A549 (cell line): ENCODE data around the gene MVB12B. TPM values are rescaled to one million over a fixed set of nuclear protein-coding genes. Genes with fewer than 3 reads are reported as not detected.

Source experiments
- ATAC-seq, 2 experiments: fragments of 200-7000 bp in 1 of 2; fragments of >200 bp in 1 of 2; cut with Nextera tagmentation in 1 of 2; cut with Tn5 transposase in 1 of 2; 3 replicates each; pipeline versions ENCODE4 v1.8.0 to v1.9.1; 2018 to 2020; ENCODE audit warnings: mild to moderate bottlenecking in 1 of 2, moderate library complexity in 1 of 2
- CTCF ChIA-PET: fragments of 300-600 bp; sonication (Branson Sonifier 250); formaldehyde crosslinking; extraction: SDS; loops from one replicate; lab custom pipeline; 2021; ENCODE audit warnings: antibody characterized with exemption, inconsistent platforms; lab: Yijun Ruan, JAX
- POLR2A ChIA-PET: fragments of 350-600 bp; formaldehyde crosslinking; extraction: SDS; loops from one replicate; lab custom pipeline; 2021; ENCODE audit warnings: antibody characterized with exemption, inconsistent platforms; lab: Yijun Ruan, JAX
- DNase-seq, 2 experiments: peaks; one replicate each; pipeline versions ENCODE4 v3.0.0 to v3.0.0-alpha.2; 2011 to 2016; ENCODE audit warnings: low read depth in 1 of 2, low spot score in 1 of 2
- FAIRE-seq: peaks from 2 replicates; lab custom pipeline; 2011; peaks lifted over from hg19 to GRCh38; lab: Jason Lieb, UNC
- H3K27ac ChIP-seq, 2 experiments: fragments of >200 bp; sonication (Bioruptor Twin); formaldehyde crosslinking; 3 replicates each; pipeline ENCODE4 v1.5.1; 2016 to 2017
- H3K4me1 ChIP-seq: fragments of >200 bp; sonication (Bioruptor Twin); formaldehyde crosslinking; 3 replicates; pipeline ENCODE4 v1.6.1; 2016
- H3K4me2 ChIP-seq: fragments of >200 bp; sonication (Bioruptor Twin); formaldehyde crosslinking; 3 replicates; pipeline ENCODE4 v1.6.1; 2016
- H3K4me3 ChIP-seq: fragments of >200 bp; sonication (Bioruptor Twin); formaldehyde crosslinking; 3 replicates; pipeline ENCODE4 v1.5.1; 2016
- H3K9me3 ChIP-seq: fragments of >200 bp; sonication (Bioruptor Twin); formaldehyde crosslinking; 3 replicates; pipeline ENCODE4 v1.6.1; 2016
- BHLHE40 ChIP-seq: IDR thresholded peaks from 2 replicates; pipeline ENCODE4 v1.6.1; 2012; ENCODE audit warnings: low read depth, low read length, inconsistent platforms
- CHD2 ChIP-seq: fragments of 150-350 bp; IDR thresholded peaks from 2 replicates; pipeline ENCODE4 v1.6.1; 2014; ENCODE audit warnings: low read length; ENCODE audit not compliant: partially characterized antibody
- CHD4 ChIP-seq: fragments of 200-600 bp; sonication (generic); IDR thresholded peaks from 2 replicates; pipeline ENCODE4 v1.6.1; 2016; ENCODE audit warnings: antibody characterized with exemption, mild to moderate bottlenecking, borderline replicate concordance
- EHMT2 ChIP-seq: fragments of 200-600 bp; sonication (generic); IDR thresholded peaks from 2 replicates; pipeline ENCODE4 v1.6.1; 2016; ENCODE audit warnings: antibody characterized with exemption, low read depth, mild to moderate bottlenecking, moderate library complexity
- ESRRA ChIP-seq: fragments of 150-350 bp; IDR thresholded peaks from 2 replicates; pipeline ENCODE4 v1.6.1; 2014; ENCODE audit warnings: mild to moderate bottlenecking, low read length, borderline replicate concordance
- FOXS1 ChIP-seq: fragments of 250-450 bp; sonication (Bioruptor Pico); IDR thresholded peaks from 2 replicates; pipeline ENCODE4 v1.5.0; 2020; ENCODE audit warnings: mild to moderate bottlenecking, moderate library complexity
- HOXA7 ChIP-seq: fragments of 250-450 bp; sonication (Bioruptor Pico); IDR thresholded peaks from 2 replicates; pipeline ENCODE4 v1.5.0; 2020; ENCODE audit warnings: mild to moderate bottlenecking, moderate library complexity
- HOXB5 ChIP-seq: fragments of 250-450 bp; sonication (Bioruptor Pico); IDR thresholded peaks from 2 replicates; pipeline ENCODE4 v1.5.0; 2020; ENCODE audit warnings: mild to moderate bottlenecking, moderate library complexity
- KDM1A ChIP-seq: fragments of 200-600 bp; sonication (generic); IDR thresholded peaks from 2 replicates; pipeline ENCODE4 v1.6.1; 2016; ENCODE audit warnings: low read depth, mild to moderate bottlenecking
- KDM5A ChIP-seq: fragments of 200-600 bp; sonication (generic); IDR thresholded peaks from 2 replicates; pipeline ENCODE4 v1.6.1; 2016; ENCODE audit warnings: antibody characterized with exemption, mild to moderate bottlenecking
- MYC ChIP-seq: IDR thresholded peaks from 2 replicates; pipeline ENCODE4 v1.6.1; 2012; ENCODE audit warnings: mild to moderate bottlenecking, inconsistent platforms, low read length, improper control_type of control experiment, borderline replicate concordance
- NPAS2 ChIP-seq: fragments of 250-450 bp; sonication (Bioruptor Pico); IDR thresholded peaks from 2 replicates; pipeline ENCODE4 v1.8.0; 2022; ENCODE audit warnings: mild to moderate bottlenecking, moderate library complexity, borderline replicate concordance
- RFX5 ChIP-seq: fragments of 450-650 bp; IDR thresholded peaks from 2 replicates; pipeline ENCODE4 v1.7.1; 2014; ENCODE audit warnings: antibody characterized with exemption, mild to moderate bottlenecking, moderate library complexity
- RNF2 ChIP-seq: fragments of 200-600 bp; sonication (generic); IDR thresholded peaks from 2 replicates; pipeline ENCODE4 v1.6.1; 2016; ENCODE audit warnings: low read depth, mild to moderate bottlenecking, antibody characterized with exemption, moderate library complexity, borderline replicate concordance
- SMC3 ChIP-seq: fragments of >200 bp; sonication (Bioruptor Twin); formaldehyde crosslinking; IDR thresholded peaks from 3 replicates; pipeline ENCODE4 v1.6.1; 2018; ENCODE audit warnings: inconsistent platforms
- SREBF2 ChIP-seq: fragments of 450-650 bp; IDR thresholded peaks from 2 replicates; pipeline ENCODE4 v1.6.1; 2014; ENCODE audit warnings: mild to moderate bottlenecking, moderate library complexity
- TFCP2L1 ChIP-seq: fragments of 250-450 bp; sonication (Bioruptor Pico); IDR thresholded peaks from 2 replicates; pipeline ENCODE4 v1.5.0; 2021; ENCODE audit warnings: mild to moderate bottlenecking
- TP53 ChIP-seq: fragments of 250-450 bp; sonication (Bioruptor Pico); IDR thresholded peaks from 2 replicates; pipeline ENCODE4 v1.5.0; 2021; ENCODE audit warnings: mild to moderate bottlenecking, moderate library complexity
- ZFP36 ChIP-seq: fragments of 450-650 bp; IDR thresholded peaks from 2 replicates; pipeline ENCODE4 v1.6.1; 2014; ENCODE audit warnings: borderline replicate concordance; ENCODE audit not compliant: partially characterized antibody
- ZSCAN20 ChIP-seq: fragments of 250-450 bp; sonication (Bioruptor Pico); IDR thresholded peaks from 2 replicates; pipeline ENCODE4 v1.8.0; 2022; ENCODE audit warnings: mild to moderate bottlenecking, moderate library complexity
- WGBS: methylation state at CpG from one replicate; pipeline ENCODE4 v1.1.6; 2017; ENCODE audit errors: missing lambda C conversion rate; 5-methylcytosine and 5-hydroxymethylcytosine counted together
- polyA plus RNA-seq, 4 experiments: library from polyadenylated mRNA; depleted of rRNA in 3 of 4; stranded (reverse); fragments of >200 nt; fragmentation: RNase III in 1 of 4; extraction: RNeasy Plus Mini Kit Qiagen cat#74134 plus additional on column Dnase treatment in 1 of 4; gene quantifications; 2 replicates in 3 of 4; 3 replicates in 1 of 4; pipeline ENCODE4 v1.2.3, GENCODE V29; 2011 to 2017
- TF ChIP-seq, protein P1 (sequence below): fragments of >200 bp; sonication (Bioruptor Twin); formaldehyde crosslinking; IDR thresholded peaks from 2 replicates; pipeline ENCODE4 v1.6.1; 2016
- TF ChIP-seq, protein P2 (sequence below): fragments of 200-600 bp; sonication (generic); IDR thresholded peaks from 2 replicates; pipeline ENCODE4 v1.6.1; 2016; ENCODE audit warnings: antibody characterized with exemption, mild to moderate bottlenecking, moderate library complexity
- TF ChIP-seq, protein P3 (sequence below): fragments of 150-350 bp; IDR thresholded peaks from 2 replicates; pipeline ENCODE4 v1.6.1; 2014; ENCODE audit warnings: low read depth, mild to moderate bottlenecking, low read length

The MVB12B gene
- polyA plus RNA-seq, 2 of the 4 experiments (the other 2 are of a cell fraction) = 4.6 to 5.9 TPM

- H3K4me2 ChIP-seq = no peak overlapping the region
- 82% methylated on average over 6 of the region's 6 CpGs for WGBS
- H3K4me1 ChIP-seq = peaks cover 31% of the 10 kb centered on the region
- TF ChIP-seq KDM1A = no peak
- TF ChIP-seq ZFP36 = peak; percentile 54
- TF ChIP-seq, all 56 proteins: peak for 1
- no peak for DNase-seq
- ChIA-PET CTCF (interaction anchor here (3.1 to 3.4 kb wide), 2 partner anchors 20 to 73 kb away, joined by 20 to 22 read pairs; no protein-coding TSS in a partner anchor), POLR2A (no interaction called here)
- no peaks in the 10 kb centered on the region for H3K9me3 ChIP-seq
- ATAC-seq = no peak
- no peak overlapping the region for H3K27ac ChIP-seq
- no peak for FAIRE-seq
- no peak overlapping the region for H3K4me3 ChIP-seq
Observed at GRCh38 chr9:126418608-126419007, 92.0 kb downstream of the MVB12B start.

GRCh38 chr9:126419475-126419874, 92.8 kb downstream of the MVB12B start:
- H3K4me2 ChIP-seq = no peak overlapping the region; the same call in 2 of the 3 replicates
- TF ChIP-seq, protein P1, sequence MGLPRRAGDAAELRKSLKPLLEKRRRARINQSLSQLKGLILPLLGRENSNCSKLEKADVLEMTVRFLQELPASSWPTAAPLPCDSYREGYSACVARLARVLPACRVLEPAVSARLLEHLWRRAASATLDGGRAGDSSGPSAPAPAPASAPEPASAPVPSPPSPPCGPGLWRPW = no peak
- no peak for TF ChIP-seq HOXB5 (CRISPR knock-in tag)
- no peak for TF ChIP-seq NPAS2 (CRISPR knock-in tag)
- no peak for TF ChIP-seq TFCP2L1 (CRISPR knock-in tag)
- TF ChIP-seq CHD4 = no peak
- TF ChIP-seq EHMT2 = no peak
- no peak for TF ChIP-seq ESRRA
- TF ChIP-seq KDM1A = no peak
- TF ChIP-seq ZSCAN20 (CRISPR knock-in tag) = no peak
- TF ChIP-seq BHLHE40 = no peak
- no peak for TF ChIP-seq FOXS1 (CRISPR knock-in tag)
- TF ChIP-seq KDM5A = no peak
- no peak for TF ChIP-seq SREBF2
- no peak for TF ChIP-seq CHD2
- TF ChIP-seq, protein P2, sequence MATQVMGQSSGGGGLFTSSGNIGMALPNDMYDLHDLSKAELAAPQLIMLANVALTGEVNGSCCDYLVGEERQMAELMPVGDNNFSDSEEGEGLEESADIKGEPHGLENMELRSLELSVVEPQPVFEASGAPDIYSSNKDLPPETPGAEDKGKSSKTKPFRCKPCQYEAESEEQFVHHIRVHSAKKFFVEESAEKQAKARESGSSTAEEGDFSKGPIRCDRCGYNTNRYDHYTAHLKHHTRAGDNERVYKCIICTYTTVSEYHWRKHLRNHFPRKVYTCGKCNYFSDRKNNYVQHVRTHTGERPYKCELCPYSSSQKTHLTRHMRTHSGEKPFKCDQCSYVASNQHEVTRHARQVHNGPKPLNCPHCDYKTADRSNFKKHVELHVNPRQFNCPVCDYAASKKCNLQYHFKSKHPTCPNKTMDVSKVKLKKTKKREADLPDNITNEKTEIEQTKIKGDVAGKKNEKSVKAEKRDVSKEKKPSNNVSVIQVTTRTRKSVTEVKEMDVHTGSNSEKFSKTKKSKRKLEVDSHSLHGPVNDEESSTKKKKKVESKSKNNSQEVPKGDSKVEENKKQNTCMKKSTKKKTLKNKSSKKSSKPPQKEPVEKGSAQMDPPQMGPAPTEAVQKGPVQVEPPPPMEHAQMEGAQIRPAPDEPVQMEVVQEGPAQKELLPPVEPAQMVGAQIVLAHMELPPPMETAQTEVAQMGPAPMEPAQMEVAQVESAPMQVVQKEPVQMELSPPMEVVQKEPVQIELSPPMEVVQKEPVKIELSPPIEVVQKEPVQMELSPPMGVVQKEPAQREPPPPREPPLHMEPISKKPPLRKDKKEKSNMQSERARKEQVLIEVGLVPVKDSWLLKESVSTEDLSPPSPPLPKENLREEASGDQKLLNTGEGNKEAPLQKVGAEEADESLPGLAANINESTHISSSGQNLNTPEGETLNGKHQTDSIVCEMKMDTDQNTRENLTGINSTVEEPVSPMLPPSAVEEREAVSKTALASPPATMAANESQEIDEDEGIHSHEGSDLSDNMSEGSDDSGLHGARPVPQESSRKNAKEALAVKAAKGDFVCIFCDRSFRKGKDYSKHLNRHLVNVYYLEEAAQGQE = no peak
- TF ChIP-seq, protein P3, sequence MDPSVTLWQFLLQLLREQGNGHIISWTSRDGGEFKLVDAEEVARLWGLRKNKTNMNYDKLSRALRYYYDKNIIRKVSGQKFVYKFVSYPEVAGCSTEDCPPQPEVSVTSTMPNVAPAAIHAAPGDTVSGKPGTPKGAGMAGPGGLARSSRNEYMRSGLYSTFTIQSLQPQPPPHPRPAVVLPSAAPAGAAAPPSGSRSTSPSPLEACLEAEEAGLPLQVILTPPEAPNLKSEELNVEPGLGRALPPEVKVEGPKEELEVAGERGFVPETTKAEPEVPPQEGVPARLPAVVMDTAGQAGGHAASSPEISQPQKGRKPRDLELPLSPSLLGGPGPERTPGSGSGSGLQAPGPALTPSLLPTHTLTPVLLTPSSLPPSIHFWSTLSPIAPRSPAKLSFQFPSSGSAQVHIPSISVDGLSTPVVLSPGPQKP = no peak
- DNase-seq (no peak), FAIRE-seq (no peak), ATAC-seq (no peak)
- no peaks in the 10 kb centered on the region for H3K9me3 ChIP-seq
- peaks cover 31% of the 10 kb centered on the region for H3K4me1 ChIP-seq
- CTCF ChIA-PET = interaction anchor here (1.5 to 3.4 kb wide), 3 partner anchors 21 to 118 kb away, joined by 10 to 22 read pairs (median 20); no protein-coding TSS in a partner anchor
- WGBS = 77% methylated on average over 5 of the region's 6 CpGs
- H3K4me3 ChIP-seq = no peak overlapping the region
- POLR2A ChIA-PET = no interaction called here
- peak overlapping the region in 1 of 2 experiments; percentile 57; a peak in 1 of 6 replicates for H3K27ac ChIP-seq

GRCh38 chr9:126420135-126420534, 93.5 kb downstream of the MVB12B start:
- Histone ChIP-seq H3K4me3 (no peak overlapping the region), H3K4me1 (peaks cover 31% of the 10 kb centered on the region), H3K4me2 (peak overlapping the region; percentile 74), H3K9me3 (no peaks in the 10 kb centered on the region), H3K27ac (peak overlapping the region; percentile 29 to 57; a peak in 4 of 6 replicates)
- WGBS = 81% methylated on average over 7 of the region's 7 CpGs
- ChIA-PET CTCF (interaction anchor here (0.6 to 3.4 kb wide), 5 partner anchors 12 to 1012 kb away, joined by 3 to 22 read pairs (median 10); no protein-coding TSS in a partner anchor), POLR2A (no interaction called here)
- no peak for DNase-seq
- peak; percentile 15 to 41; a peak in 3 of 6 replicates for ATAC-seq
- no peak for FAIRE-seq
- TF ChIP-seq MYC = no peak
- no peak for TF ChIP-seq SMC3
- TF ChIP-seq KDM5A = no peak
- no peak for TF ChIP-seq CHD2
- TF ChIP-seq HOXA7 (CRISPR knock-in tag) = no peak
- no peak for TF ChIP-seq ESRRA
- TF ChIP-seq, protein P2 = no peak
- TF ChIP-seq RNF2 = no peak
- no peak for TF ChIP-seq FOXS1 (CRISPR knock-in tag)
- TF ChIP-seq RFX5 = no peak
- TF ChIP-seq TP53 (CRISPR knock-in tag) = no peak
